ENCODE data around the gene PRAMEF18.
"Not testable (repeated sequence)": the region's sequence is repeated elsewhere in the genome, so short reads cannot be mapped to it uniquely, and the experiment has no call there.

The PRAMEF18 gene

GRCh38 chr1:13201309-13201708 lies 24.6 kb downstream of the PRAMEF18 start, which contains the start of gene PRAMEF13:
TSS of gene PRAMEF13 (minus strand) at chr1:13201409. CDS start at chr1:13199589, 1,820 bp downstream.
- DNase-seq, result not testable (repeated sequence)
